SJCRH30 (cell line): ENCODE measurements around the gene IFI30. TPM values are rescaled to one million over a fixed set of nuclear protein-coding genes. Genes with fewer than 3 reads are reported as not detected.

Source experiments
- DNase-seq, 2 experiments: peaks; one replicate each; pipeline ENCODE4 v3.0.0-alpha.2; 2015 to 2020
- H3K27ac ChIP-seq: fragments of 250-450 bp; sonication (Bioruptor Pico); 2 replicates; pipeline ENCODE4 v1.5.1; 2020; ENCODE audit warnings: mild to moderate bottlenecking, moderate library complexity
- H3K27me3 ChIP-seq: fragments of 250-450 bp; sonication (Bioruptor Pico); 2 replicates; pipeline ENCODE4 v1.5.1; 2020; ENCODE audit warnings: mild to moderate bottlenecking, moderate library complexity
- H3K36me3 ChIP-seq: fragments of 250-450 bp; sonication (Bioruptor Pico); 2 replicates; pipeline ENCODE4 v1.5.1; 2020; ENCODE audit warnings: mild to moderate bottlenecking, moderate library complexity
- H3K4me1 ChIP-seq: fragments of 250-450 bp; sonication (Bioruptor Pico); 2 replicates; pipeline ENCODE4 v1.5.1; 2020; ENCODE audit warnings: mild to moderate bottlenecking, moderate library complexity
- H3K4me3 ChIP-seq: fragments of 250-450 bp; sonication (Bioruptor Pico); 2 replicates; pipeline ENCODE4 v1.5.1; 2020; ENCODE audit warnings: mild to moderate bottlenecking, moderate library complexity
- H3K9me3 ChIP-seq: fragments of 250-450 bp; sonication (Bioruptor Pico); replicated peaks from 2 replicates; pipeline ENCODE4 v1.5.1; 2020; ENCODE audit warnings: mild to moderate bottlenecking, moderate library complexity
- total RNA-seq: library from RNA; depleted of rRNA; stranded (reverse); fragments of >200 nt; shearing (Covaris generic); gene quantifications from 2 replicates; pipeline ENCODE4 v1.2.3, GENCODE V29; 2014; rRNA removed

The IFI30 gene
- 0.67 and 1.2 TPM in 2 replicates for total RNA-seq

DNA sequence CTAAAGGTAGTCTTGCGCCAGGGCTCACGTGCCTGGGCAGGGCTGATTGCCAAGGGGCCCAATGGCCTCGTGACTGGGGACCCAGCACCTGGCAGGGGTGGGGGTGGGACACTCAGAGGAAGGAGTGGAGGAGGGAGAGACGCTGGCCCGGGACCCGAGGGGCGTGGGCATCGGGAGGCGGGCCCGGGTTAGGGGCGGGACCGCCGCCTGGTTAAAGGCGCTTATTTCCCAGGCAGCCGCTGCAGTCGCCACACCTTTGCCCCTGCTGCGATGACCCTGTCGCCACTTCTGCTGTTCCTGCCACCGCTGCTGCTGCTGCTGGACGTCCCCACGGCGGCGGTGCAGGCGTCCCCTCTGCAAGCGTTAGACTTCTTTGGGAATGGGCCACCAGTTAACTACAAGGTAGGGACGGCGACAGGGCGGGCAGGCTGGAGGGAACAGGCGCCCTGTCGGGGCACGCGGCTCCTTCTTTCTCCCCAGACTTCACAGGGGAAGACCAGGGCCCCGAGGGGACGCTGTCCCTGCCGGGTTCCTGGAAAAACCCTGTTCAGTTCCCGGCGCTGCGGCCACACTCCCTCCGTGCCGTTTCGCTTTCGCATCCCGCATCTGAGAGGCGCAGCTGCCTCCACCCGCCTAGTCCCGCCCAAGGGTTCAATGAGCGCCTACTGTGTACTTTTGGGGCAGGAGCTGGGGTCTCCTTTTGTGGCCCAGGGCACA is at the start of gene IFI30:
IFI30 (plus strand) TSS at position 242 of the 717 bp plus-strand sequence; CDS start at position 271, 29 bp downstream.
- peak within 1 kb of the TSS; percentile 45 for H3K4me3 ChIP-seq
- peaks cover 3% of the 10 kb centered on the region; the same call in 1 of the 2 replicates for H3K4me1 ChIP-seq
- DNase-seq: peak; percentile 50 to 68
- H3K9me3 ChIP-seq: no peaks in the 10 kb centered on the region
- no peak within 1 kb of the TSS for H3K27ac ChIP-seq
- peaks cover 5% of the 10 kb centered on the region for H3K36me3 ChIP-seq
- H3K27me3 ChIP-seq: peaks cover 18% of the 10 kb centered on the region; the same call in 1 of the 2 replicates

DNA sequence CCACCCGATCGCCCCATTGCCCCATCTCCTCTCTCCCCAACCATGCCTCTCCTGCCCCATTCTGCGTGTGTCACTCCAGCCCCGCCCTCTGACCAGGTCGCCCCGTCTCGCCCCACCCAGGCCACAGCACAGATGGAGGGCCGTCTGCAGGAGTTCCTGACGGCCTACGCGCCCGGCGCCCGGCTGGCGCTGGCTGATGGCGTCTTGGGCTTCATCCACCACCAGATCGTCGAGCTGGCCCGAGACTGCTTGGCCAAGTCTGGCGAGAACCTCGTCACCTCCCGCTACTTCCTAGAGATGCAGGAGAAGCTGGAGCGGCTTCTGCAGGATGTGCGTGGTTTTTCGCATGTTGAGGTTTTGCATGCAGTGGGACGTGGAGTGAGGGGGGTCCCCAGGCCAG is 49.8 kb upstream of the IFI30 start:
- Histone ChIP-seq H3K36me3 (0 out of 2 replicates have a peak, but pooled peaks cover 4% of the 10 kb centered on the region), H3K4me3 (no peak overlapping the region), H3K4me1 (no peaks in the 10 kb centered on the region), H3K27ac (no peak overlapping the region), H3K9me3 (no peaks in the 10 kb centered on the region), H3K27me3 (no peaks in the 10 kb centered on the region)
- no peak for DNase-seq

DNA sequence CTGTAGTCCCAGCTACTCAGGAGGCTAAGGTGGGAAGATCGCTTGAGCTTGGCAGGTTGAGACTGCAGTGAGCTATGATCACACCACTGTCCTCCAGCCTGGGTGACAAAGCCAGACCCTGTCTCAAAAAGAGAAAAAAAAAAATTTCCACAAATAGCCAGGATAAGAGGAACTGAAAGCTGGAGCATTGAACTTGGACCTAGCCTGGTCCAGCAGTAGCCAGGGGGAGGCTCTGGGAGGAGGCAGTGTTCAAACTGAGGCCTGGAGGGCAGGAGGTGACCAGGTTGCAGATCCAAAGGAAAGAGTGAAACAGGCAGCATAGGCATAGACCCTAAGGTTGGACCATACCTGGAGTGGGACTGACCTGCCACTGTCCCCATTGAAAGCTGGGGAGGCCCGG is 47.5 kb upstream of the IFI30 start:
- H3K4me3 ChIP-seq: no peak overlapping the region
- H3K27me3 ChIP-seq: no peaks in the 10 kb centered on the region
- peaks cover 9% of the 10 kb centered on the region; the same call in 1 of the 2 replicates for H3K36me3 ChIP-seq
- no peak for DNase-seq
- no peaks in the 10 kb centered on the region for H3K9me3 ChIP-seq
- no peak overlapping the region for H3K27ac ChIP-seq
- H3K4me1 ChIP-seq: no peaks in the 10 kb centered on the region

DNA sequence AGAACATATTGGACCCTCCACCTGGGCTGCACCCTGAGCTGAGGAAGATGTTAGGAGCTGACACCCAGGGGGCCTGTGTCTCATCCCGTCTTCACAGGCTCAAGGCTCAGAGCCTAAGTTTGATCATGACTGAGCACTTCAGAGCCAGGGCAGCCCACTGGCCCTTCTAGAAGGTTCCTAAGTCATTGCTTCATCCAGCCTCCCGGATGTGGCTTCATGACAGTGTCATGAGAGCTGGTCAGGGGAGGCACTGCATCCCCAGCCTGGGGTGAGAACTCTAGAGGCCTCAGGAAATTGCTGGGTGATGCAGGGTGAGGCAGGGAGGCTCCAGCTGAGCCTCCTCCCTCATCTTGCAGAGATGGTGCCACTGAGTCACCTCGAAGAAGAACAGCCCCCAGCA is 45.6 kb upstream of the IFI30 start:
- DNase-seq: no peak
- peaks cover 9% of the 10 kb centered on the region; the same call in 1 of the 2 replicates for H3K36me3 ChIP-seq
- H3K9me3 ChIP-seq: no peaks in the 10 kb centered on the region

DNA sequence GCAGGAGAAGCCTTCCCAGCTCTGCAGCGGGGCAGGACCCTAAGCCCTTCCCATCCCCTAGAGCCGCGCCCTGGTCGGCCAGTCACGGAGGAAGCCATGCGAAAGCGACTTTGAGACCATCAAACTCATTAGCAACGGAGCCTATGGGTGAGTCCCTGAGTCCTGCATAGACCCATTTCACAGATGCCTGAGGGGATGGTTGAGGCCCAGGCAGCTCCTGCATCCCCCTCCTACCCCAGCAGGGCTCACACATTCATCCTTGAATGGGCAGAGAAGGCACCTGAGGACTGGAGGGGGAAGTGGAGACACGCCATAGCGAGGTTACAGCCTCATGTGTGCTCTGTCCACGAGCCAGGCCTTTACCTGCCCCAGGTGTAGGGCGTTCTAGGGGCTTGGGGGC is 44.8 kb upstream of the IFI30 start:
- Histone ChIP-seq H3K4me1 (no peaks in the 10 kb centered on the region), H3K9me3 (no peaks in the 10 kb centered on the region), H3K36me3 (peaks cover 9% of the 10 kb centered on the region; the same call in 1 of the 2 replicates), H3K27ac (no peak overlapping the region), H3K27me3 (no peaks in the 10 kb centered on the region), H3K4me3 (no peak overlapping the region)
- no peak for DNase-seq

More for the DNA sequence above, 45.6 kb upstream of the IFI30 start:
- Histone ChIP-seq H3K4me3 (no peak overlapping the region), H3K4me1 (no peaks in the 10 kb centered on the region), H3K27me3 (no peaks in the 10 kb centered on the region), H3K27ac (no peak overlapping the region)

DNA sequence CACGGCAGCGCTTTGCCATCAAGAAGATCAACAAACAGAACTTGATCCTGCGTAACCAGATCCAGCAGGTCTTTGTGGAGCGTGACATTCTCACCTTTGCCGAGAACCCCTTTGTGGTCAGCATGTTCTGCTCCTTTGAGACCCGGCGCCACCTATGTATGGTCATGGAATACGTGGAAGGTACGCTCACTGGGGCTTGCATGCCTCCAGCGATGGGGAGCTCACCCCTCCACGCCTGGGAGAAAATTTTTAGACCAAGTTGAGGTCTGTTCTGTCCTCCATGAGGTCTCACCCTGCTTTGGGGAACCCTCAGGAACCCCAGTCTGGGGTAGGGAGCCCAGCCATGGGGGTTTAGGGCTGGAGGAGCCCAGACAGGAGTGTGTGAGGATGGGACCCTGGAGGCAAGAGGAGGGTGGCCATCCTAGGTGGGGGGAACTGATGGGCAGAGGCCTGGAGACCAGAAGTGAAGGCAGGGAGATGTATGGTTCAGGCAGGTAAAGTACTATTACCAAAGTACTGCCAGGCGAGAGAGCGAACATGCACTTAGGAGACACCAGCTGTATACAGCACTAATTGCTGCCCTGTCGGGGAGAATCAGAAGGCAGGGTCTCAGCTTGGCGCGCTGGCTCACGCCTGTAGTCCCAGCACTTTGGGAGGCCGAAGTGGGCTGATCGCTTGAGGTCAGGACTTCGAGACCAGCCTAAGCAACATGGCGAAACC is 42.9 kb upstream of the IFI30 start:
- no peaks in the 10 kb centered on the region for H3K9me3 ChIP-seq

DNA sequence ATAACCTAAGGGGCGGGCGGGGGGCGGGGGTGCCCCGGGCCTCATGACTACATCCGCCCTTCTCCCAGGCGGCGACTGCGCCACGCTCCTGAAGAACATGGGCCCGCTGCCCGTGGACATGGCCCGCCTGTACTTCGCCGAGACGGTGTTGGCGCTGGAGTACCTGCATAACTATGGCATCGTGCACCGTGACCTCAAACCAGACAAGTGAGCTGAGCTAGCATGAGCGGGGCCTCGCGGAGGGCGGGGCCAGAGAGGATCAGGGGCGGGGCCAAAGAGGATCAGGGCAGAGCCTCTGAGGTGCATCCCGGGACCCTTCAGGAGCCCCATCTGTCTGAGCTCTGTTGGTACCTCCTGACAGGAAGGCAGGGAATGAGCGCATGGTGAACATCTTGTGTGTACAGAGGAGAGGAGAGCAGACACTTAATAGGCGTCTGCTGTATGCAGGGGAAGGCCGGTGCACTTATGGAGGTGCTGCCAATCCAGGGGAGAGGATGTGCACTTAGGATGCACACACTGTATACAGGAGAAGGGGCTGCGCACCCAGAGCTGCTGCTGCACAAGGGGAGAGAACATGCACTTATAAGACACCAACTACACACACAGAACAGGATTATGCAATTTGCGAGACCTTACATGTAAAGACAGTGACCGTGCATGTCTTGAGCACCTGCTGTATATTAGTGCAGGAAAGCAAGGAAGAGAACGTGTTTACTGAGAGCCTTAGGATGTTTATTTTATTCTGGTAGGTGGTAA is 41.6 kb upstream of the IFI30 start:
- H3K36me3 ChIP-seq: peaks cover 4% of the 10 kb centered on the region; the same call in 1 of the 2 replicates
- no peaks in the 10 kb centered on the region for H3K9me3 ChIP-seq
- no peaks in the 10 kb centered on the region for H3K27me3 ChIP-seq
- H3K27ac ChIP-seq: no peak overlapping the region
- no peaks in the 10 kb centered on the region for H3K4me1 ChIP-seq
- H3K4me3 ChIP-seq: no peak overlapping the region
- peak; percentile 47 to 50 for DNase-seq

More for the DNA sequence above, 42.9 kb upstream of the IFI30 start:
- no peak for DNase-seq
- Histone ChIP-seq H3K27ac (no peak overlapping the region), H3K36me3 (peaks cover 7% of the 10 kb centered on the region; the same call in 1 of the 2 replicates), H3K4me1 (no peaks in the 10 kb centered on the region), H3K4me3 (no peak overlapping the region), H3K27me3 (no peaks in the 10 kb centered on the region)

DNA sequence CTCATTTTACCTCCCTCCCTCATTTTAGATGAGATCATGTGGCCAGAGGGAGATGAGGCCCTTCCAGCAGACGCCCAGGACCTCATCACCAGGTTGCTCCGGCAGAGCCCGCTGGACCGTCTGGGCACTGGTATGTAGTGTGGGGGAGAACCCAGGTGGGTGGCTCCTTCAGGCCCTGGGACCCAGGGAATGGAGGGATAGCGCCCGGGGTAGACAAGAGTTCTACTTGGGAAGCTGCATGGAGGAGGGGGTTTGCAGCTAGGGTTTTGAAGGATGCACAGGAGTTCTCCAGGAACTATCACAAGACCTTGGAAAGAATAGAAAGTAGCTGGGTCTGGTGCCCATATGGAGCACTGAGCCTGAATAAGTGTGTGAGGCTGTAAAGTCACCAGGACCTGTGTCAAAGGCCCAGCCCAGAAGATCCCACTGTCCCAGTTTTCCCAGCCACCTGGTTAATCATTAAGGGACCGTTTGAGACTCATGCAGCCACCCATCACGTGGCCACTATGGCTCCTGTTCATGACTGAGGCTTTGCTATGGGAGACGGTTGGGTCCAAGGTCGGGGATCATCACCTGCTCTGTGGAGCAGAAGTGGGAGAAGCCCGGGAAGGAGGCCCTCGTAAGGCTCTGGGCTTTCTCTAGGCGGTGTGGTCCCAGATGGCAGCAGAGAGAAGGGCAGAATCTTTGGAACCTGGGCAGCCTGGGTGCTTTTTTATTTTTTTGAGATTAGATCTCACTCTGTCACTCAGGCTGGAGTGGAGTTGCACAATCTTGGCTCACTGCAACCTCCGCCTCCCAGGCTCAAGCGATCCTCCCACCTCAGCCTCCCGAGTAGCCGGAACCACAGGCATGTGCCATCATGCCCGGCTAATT is 37.7 kb upstream of the IFI30 start:
- H3K27ac ChIP-seq: no peak overlapping the region
- DNase-seq: no peak
- no peaks in the 10 kb centered on the region for H3K27me3 ChIP-seq
- no peaks in the 10 kb centered on the region for H3K4me1 ChIP-seq
- no peak overlapping the region for H3K4me3 ChIP-seq
- H3K36me3 ChIP-seq: peaks cover 4% of the 10 kb centered on the region
- no peaks in the 10 kb centered on the region for H3K9me3 ChIP-seq

DNA sequence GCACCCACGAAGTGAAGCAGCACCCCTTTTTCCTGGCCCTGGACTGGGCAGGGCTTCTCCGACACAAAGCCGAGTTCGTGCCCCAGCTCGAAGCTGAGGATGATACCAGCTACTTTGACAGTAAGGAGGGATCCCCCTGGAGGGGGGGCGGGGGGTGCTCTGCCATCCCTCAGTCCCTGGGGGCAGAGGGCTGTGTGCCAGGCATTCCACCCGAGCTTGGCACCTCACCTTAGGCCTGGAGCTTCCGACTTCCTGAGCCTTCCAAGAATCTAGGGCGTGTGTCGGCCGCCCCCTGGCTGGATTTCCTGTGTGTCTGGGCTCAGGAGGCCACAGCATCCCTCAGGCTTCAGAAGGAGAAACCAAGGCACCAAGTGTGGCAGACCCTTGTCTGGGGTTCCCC is 36.4 kb upstream of the IFI30 start:
- Histone ChIP-seq H3K36me3 (peaks cover 4% of the 10 kb centered on the region), H3K4me3 (no peak overlapping the region), H3K9me3 (no peaks in the 10 kb centered on the region), H3K27me3 (no peaks in the 10 kb centered on the region), H3K27ac (no peak overlapping the region), H3K4me1 (no peaks in the 10 kb centered on the region)
- DNase-seq: no peak

DNA sequence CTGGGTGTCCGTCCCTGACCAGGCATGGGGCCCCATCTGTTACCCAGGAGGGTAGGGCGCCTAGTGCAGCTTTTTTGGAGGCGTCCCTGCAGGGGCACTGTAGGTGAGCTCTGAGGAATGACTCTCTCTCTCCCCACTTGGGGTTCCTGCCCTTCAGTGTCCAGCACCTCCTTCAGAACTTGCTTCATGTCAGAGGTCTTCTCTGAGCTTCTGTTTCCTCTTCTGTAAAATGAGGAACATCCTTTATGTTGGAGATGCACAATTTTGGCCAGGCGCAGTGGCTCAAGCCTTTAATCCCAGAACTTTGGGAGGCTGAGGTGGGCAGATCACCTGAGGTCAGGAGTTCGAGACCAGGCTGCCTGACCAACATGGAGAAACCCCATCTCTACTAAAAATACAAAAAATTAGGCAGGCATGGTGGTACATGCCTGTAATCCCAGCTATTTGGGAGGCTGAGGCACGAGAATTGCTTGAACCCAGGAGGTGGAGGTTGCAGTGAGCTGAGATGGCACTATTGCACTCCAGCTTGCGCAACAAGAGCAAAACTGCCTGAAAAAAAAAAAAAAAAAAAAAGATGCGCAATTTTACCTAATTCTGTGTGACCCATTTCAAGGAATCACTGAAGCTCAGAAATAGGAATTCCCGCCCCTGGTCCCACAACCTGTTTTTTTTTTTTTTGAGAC is 35.8 kb upstream of the IFI30 start:
- peaks cover 4% of the 10 kb centered on the region for H3K36me3 ChIP-seq
- H3K4me3 ChIP-seq: no peak overlapping the region
- H3K4me1 ChIP-seq: no peaks in the 10 kb centered on the region
- H3K9me3 ChIP-seq: no peaks in the 10 kb centered on the region
- H3K27ac ChIP-seq: no peak overlapping the region
- no peaks in the 10 kb centered on the region for H3K27me3 ChIP-seq
- DNase-seq: no peak

DNA sequence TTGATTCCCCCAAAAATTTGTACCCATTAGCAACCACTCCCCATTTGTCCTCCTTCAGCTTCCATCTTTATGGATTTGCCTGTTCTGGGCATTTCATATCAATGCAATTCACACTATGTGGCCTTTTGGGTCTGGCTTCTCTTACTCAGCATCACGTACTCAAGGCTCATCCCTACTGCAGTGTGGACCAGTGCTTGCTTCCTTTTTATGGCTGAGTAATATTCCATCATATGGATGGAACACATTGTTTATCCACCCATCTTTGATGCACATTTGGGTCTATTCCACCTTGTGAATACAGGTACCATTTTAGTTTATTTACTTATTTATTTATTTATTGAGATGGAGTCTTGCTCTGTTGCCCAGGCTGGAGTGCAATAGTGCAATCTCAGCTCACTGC is 33.1 kb upstream of the IFI30 start:
- H3K4me3 ChIP-seq: no peak overlapping the region
- no peak for DNase-seq
- H3K9me3 ChIP-seq: no peaks in the 10 kb centered on the region

DNA sequence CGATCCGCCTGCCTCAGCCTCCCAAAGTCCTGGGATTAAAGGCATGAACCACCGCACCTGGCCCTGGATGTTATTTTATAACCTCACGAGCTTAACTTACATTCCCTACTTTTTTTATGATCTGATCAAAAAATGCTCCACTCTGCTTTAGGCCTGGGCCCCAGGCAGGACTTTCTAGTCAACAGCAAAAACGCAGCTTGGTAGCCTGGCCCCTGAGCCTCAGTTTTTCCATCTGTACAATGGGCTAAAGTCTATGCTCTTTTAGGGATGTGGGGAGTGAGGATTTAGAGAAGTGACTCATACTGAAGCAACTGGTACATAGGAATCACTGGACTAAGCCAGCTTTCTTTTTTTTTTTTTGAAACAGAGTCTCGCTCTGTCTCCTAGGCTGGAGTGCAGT is 32.6 kb upstream of the IFI30 start:
- no peak overlapping the region for H3K27ac ChIP-seq
- peaks cover 11% of the 10 kb centered on the region for H3K36me3 ChIP-seq
- no peak for DNase-seq
- H3K27me3 ChIP-seq: no peaks in the 10 kb centered on the region
- no peaks in the 10 kb centered on the region for H3K4me1 ChIP-seq
- no peak overlapping the region for H3K4me3 ChIP-seq
- H3K9me3 ChIP-seq: no peaks in the 10 kb centered on the region

More for the DNA sequence above, 33.1 kb upstream of the IFI30 start:
- Histone ChIP-seq H3K27ac (no peak overlapping the region), H3K27me3 (no peaks in the 10 kb centered on the region), H3K4me1 (no peaks in the 10 kb centered on the region), H3K36me3 (peaks cover 10% of the 10 kb centered on the region)

DNA sequence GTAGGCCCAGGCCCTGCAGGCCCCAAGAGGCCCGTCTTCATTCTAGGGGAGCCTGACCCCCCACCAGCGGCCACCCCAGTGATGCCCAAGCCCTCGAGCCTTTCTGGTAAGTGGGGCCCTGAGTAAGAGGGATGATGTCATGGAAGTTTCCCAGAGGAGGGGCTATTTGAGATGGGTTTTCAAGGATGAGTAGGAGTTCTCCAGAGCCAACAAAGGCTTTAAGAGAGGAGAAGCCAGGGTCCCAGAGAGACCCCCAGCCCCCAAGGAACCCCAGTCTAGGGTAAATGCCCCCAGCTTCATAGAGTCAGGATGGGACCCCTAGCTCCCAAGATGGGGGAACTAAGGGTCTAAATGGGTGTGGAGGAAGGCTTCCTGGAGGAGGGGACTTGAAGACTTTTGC is 29.7 kb upstream of the IFI30 start:
- Histone ChIP-seq H3K4me3 (no peak overlapping the region), H3K4me1 (no peaks in the 10 kb centered on the region), H3K36me3 (peaks cover 11% of the 10 kb centered on the region), H3K27ac (no peak overlapping the region), H3K27me3 (no peaks in the 10 kb centered on the region), H3K9me3 (no peaks in the 10 kb centered on the region)
- no peak for DNase-seq

DNA sequence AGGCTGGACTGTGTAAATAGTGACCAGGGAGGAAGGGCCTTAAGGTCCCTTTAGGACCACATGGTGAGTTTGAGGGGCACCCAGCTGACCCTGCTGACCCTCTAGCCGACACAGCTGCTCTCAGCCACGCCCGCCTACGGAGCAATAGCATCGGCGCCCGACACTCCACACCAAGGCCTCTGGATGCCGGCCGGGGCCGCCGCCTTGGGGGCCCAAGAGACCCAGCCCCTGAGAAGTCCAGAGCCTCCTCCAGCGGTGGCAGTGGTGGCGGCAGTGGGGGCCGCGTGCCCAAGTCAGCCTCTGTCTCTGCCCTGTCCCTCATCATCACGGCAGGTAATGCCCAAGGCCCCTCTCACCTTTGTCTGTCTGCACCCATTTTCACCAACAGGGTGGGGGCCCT is 29.3 kb upstream of the IFI30 start:
- Histone ChIP-seq H3K4me3 (no peak overlapping the region), H3K36me3 (peaks cover 11% of the 10 kb centered on the region), H3K27me3 (no peaks in the 10 kb centered on the region), H3K4me1 (no peaks in the 10 kb centered on the region), H3K9me3 (no peaks in the 10 kb centered on the region), H3K27ac (no peak overlapping the region)
- no peak for DNase-seq
